ENCODE results near the gene LGI4.

DNA sequence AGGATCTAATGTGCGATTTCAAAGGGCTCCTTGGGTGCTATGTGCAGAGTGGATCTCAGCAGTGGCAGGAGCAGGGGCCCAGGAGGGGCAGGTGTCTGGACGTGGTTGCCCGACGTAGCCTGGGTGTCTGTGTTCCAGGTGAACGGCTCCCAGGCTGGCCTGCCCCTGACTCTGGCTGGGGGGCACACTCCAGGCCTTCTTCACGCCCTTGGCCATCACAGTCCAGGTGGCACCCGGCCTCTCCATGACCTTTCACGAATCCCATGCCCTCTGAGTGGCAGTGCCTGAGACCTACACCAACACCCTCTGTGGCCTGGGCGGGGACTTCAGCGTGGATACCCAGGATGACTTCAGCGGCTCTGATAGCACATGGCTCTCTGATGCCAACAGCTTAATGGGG lies 30.5 kb downstream of the LGI4 start:
- TF ChIP-seq, protein P1, sequence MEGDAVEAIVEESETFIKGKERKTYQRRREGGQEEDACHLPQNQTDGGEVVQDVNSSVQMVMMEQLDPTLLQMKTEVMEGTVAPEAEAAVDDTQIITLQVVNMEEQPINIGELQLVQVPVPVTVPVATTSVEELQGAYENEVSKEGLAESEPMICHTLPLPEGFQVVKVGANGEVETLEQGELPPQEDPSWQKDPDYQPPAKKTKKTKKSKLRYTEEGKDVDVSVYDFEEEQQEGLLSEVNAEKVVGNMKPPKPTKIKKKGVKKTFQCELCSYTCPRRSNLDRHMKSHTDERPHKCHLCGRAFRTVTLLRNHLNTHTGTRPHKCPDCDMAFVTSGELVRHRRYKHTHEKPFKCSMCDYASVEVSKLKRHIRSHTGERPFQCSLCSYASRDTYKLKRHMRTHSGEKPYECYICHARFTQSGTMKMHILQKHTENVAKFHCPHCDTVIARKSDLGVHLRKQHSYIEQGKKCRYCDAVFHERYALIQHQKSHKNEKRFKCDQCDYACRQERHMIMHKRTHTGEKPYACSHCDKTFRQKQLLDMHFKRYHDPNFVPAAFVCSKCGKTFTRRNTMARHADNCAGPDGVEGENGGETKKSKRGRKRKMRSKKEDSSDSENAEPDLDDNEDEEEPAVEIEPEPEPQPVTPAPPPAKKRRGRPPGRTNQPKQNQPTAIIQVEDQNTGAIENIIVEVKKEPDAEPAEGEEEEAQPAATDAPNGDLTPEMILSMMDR (IDR thresholded peaks at IDR 0.05; ENCODE audit: insufficient read depth, low read length), result no peak
- TF ChIP-seq POLR2AphosphoS5 (IDR thresholded peaks at IDR 0.05; ENCODE audit: low read depth) (no peak), GABPA (IDR thresholded peaks at IDR 0.05; ENCODE audit: low read depth) (no peak), SPI1 (IDR thresholded peaks at IDR 0.05; ENCODE audit: borderline replicate concordance, low read depth) (no peak)
- TF ChIP-seq, protein P2, sequence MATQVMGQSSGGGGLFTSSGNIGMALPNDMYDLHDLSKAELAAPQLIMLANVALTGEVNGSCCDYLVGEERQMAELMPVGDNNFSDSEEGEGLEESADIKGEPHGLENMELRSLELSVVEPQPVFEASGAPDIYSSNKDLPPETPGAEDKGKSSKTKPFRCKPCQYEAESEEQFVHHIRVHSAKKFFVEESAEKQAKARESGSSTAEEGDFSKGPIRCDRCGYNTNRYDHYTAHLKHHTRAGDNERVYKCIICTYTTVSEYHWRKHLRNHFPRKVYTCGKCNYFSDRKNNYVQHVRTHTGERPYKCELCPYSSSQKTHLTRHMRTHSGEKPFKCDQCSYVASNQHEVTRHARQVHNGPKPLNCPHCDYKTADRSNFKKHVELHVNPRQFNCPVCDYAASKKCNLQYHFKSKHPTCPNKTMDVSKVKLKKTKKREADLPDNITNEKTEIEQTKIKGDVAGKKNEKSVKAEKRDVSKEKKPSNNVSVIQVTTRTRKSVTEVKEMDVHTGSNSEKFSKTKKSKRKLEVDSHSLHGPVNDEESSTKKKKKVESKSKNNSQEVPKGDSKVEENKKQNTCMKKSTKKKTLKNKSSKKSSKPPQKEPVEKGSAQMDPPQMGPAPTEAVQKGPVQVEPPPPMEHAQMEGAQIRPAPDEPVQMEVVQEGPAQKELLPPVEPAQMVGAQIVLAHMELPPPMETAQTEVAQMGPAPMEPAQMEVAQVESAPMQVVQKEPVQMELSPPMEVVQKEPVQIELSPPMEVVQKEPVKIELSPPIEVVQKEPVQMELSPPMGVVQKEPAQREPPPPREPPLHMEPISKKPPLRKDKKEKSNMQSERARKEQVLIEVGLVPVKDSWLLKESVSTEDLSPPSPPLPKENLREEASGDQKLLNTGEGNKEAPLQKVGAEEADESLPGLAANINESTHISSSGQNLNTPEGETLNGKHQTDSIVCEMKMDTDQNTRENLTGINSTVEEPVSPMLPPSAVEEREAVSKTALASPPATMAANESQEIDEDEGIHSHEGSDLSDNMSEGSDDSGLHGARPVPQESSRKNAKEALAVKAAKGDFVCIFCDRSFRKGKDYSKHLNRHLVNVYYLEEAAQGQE (IDR thresholded peaks at IDR 0.05; ENCODE audit: insufficient replicate concordance, low read depth), result no peak
